Measurements from ENCODE around the gene OR1N2.
"Not testable (repeated sequence)": the region's sequence is repeated elsewhere in the genome, so short reads cannot be mapped to it uniquely, and the experiment has no call there.

GRCh38 chr9:122531157-122531556, 21.8 kb upstream of the OR1N2 start:
- TF ChIP-seq CTCF, POLR2A (IDR thresholded peaks at IDR 0.05): not testable (repeated sequence)
